GM21528 (cell line): ENCODE results near the gene PEX11A.

Experiments
- ATAC-seq: cut with Tn5 transposase; IDR thresholded peaks from one replicate; pipeline ENCODE4 v1.9.1; 2021; ENCODE audit warnings: mild to moderate bottlenecking, moderate library complexity; ENCODE audit not compliant: unreplicated experiment, low FRiP score

Gene PEX11A

GRCh38 chr15:89677381-89677780, 13.2 kb downstream of the PEX11A start:
- no peak for ATAC-seq

DNA sequence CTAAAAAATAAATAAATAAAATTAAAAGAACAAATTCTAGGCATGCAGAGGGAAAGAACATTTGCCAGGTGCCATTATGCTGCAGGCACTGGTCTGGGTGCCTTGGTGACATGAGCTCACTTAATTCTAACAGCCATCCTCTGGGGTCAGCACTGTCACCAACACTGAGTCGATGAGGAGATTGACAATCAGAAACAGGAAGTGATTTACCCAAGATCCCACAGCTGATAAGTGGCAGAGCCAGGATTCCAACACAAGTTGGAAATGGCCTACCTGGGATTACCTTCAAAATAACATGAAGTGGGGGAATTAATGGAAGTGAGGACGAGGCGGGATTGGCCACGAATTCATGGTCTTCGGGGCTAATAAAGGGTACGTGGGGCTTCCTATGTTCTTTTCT, 14.9 kb downstream of the PEX11A start:
- no peak for ATAC-seq

DNA sequence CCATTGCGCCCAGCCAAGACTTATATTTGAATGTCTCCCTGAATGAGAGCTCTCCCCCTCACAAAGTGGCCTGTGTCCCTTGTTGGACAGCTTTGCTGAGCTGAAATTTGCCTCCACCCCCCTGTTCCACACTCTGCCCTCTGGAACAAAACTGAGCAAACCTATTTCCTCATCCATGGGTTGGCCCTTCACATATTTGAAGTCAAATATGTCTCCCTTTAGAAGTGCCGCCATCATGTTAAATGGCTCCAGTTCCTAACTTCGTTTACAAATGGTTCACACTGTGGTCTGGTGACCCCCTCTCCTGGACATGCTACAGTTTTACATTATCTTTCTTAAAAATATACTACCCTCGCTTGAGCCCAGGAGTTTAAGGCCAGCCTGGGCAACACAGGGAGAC, 16.0 kb downstream of the PEX11A start:
- no peak for ATAC-seq

DNA sequence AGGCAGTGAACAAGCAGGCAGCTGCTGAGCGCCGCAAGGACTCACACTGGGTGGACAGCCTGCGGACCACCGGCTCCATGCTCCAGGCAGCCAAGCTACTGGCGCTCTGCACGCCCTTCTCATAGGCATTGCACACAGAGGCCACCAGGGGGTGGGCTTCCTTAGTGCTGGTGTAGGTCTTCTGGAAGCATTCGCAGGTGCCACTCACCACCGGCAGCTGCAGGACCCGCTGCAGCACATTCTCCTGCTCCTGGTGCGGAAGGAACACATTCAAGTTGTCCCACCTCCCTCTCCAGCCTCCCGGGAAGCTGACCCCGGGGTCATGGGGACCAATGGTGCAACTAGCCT, 17.4 kb downstream of the PEX11A start:
- ATAC-seq, result no peak

DNA sequence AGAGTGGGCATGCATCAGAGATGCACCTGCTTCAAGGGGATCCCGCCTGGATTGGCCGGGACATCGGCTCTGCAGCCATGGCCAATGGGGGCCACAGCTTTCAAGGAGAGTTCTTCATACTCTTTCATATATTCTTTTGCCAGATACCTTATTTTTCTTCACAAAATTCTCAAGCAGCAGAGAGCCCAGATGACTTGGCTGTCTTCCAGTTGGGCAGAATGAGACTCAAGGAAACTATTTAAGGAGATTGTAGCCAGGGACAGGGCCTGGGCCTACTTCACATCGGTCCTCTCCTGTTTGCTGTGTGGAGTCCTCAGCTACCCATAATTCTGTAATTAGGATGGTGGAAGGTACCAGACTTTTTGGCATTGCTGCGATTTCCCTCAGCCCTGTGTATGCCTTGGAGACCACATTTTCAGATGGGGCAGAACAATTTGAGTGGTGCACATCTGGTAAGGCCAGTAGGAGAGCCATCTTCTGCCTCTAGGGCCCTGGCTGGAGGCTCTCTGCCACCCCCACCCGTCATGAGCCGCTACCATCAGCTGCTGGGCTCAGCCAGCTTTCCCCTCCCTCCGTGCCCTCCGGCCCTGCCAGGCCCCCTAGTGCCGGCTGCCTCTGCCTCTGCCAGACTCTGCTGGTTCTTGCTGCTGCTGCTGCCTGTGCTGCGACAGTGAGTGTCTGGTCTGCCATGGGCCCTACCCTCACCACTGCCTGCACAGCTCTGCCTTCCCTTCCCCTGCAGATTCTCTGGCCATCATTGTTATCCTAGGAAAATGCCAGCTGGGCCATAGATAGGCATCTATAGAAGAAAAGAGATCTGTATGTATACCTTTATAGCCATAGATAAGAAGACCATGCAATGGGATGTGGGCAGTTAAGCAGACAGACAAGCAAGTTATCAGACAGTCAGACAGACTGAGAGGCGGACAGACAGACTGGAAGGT, 18.1 kb downstream of the PEX11A start:
- no peak for ATAC-seq

GRCh38 chr15:89671687-89672086, 18.9 kb downstream of the PEX11A start:
- no peak for ATAC-seq

GRCh38 chr15:89670971-89671560, 19.5 kb downstream of the PEX11A start:
- ATAC-seq, result no peak

DNA sequence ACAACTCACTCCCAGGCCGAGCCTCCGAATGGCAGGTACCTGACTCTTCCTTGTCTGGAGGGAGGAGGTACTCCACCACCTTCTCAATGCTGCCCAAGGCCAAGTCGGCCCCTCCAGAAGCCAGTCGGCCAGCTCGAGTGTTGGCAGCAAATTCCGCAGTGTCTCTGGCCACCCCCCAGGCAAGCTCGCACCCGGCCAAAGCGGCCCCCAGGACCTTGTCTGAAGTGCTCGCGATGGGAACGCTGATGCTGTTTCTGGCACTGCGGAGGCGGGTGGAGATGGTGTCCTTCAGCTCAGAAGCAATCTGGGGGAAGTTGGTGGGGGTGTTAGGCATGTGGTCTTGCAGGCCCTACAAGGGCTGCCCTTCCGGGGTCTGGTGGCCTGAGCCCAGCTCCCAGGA, 20.6 kb downstream of the PEX11A start:
- ATAC-seq, result no peak

DNA sequence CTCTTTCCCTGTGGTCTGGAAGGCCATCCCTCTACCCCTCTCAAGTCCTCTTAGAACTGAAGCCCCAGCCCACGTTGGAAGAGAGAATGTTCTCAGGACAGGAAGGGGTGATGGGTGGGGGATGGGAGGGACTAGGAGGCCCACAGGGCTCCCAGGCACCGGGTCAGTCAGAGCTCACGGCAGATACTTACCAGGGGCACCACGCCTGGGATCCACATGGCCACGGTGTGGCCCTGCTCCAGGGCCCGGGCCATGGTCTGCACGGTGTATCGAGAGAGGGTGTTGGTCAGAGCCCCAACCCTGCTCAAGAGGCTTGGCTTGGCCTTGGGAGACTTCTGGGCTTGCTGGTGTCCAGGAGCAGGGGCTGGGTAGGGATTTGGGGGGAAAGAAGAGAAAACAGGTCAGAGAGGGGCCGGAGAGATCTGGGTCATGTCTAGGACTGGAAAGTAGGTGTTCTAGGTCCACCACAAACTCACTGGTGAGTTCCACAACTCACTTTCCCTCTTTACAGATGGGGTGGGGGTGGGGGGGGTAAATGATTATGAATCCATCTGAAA, 21.2 kb downstream of the PEX11A start:
- no peak for ATAC-seq

GRCh38 chr15:89668171-89668570, 22.4 kb downstream of the PEX11A start:
- no peak for ATAC-seq

DNA sequence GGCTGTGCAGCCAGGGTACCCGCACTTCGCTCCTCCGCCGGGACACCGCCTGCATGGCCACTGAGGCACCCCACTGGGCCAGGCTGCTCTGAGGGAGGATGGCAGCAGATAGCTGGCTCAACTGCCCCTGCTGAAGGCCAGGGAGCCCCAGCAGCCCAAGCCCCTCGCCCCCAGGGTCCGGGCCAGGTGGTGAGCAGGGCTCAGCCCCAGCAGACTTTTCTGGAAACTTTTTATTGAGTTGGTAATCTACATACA, 22.9 kb downstream of the PEX11A start:
- no peak for ATAC-seq

- ATAC-seq, result no peak
Measured at GRCh38 chr15:89666858-89667705, 23.5 kb downstream of the PEX11A start.

DNA sequence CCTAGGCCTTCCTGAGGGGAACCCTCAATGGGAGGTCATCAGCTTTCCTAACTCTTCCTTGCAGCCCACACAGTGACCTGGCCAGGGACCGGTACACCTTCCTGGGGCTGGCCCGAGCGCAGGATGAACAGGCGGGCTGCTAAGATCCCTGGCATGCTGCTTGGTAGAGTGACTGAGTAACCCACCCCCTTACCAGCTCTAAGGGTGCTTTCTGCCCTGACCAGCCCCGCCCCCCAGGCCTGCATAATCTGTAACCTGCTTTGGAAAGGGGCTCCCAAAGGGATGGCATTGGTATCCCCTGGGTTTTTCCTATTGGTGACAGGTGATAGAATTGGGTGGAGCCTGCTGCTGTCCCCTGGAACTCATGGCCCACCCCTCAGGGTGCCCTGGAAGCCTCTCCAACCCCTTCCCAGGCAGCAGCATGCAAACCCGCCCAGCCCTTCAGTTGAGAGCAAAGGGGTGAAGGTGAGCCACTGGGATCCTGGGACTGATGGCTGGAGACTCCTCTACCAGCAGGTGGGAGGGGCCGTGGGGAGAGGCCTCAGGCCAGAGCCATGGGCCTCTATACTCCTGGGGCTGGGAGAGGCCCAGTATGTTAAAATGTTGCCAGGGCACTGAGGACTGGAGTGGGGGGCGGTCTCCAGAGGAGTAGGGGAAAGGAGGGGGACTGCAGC, 24.2 kb downstream of the PEX11A start:
- no peak for ATAC-seq

DNA sequence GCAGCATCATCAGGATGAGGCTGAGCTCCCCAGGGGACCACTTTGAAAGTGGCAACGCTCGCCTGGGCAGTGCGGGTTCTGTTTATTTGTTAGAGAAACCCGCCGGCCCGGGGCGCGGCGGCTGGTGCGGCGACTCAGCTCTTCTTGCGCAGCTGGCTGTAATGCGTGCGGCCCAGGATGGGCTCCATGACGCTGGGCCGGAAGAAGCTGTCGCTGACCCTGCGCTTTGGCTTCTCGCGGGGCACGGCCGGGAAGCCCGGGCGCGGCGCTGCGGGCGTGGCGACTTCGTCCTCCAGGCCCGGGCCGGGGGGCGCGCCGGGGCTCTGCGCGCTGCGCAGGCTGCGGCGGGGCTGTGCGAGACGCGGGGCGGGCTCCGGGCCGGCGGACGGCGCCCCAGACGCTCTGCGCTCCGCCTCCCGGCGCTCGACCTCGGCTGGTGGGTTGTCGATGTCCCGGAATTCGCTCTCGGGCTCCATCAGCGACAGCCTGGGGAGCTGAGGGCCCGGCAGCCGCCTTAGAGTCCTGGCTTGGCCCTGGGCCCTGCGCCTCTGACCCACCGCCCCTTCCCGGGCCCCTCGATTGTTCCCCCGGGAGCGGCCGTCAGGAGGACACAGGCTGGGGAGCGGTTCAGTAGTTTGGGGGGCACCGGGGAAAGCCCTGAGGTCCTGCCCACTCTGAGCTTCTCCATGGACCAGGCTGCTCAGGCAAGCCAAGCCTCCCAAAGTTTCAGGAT, 24.9 kb downstream of the PEX11A start:
- ATAC-seq, result no peak

- no peak for ATAC-seq
Measured at GRCh38 chr15:89664441-89665350, 25.9 kb downstream of the PEX11A start.

- ATAC-seq, result no peak
Measured at GRCh38 chr15:89662893-89663626, 27.5 kb downstream of the PEX11A start.

DNA sequence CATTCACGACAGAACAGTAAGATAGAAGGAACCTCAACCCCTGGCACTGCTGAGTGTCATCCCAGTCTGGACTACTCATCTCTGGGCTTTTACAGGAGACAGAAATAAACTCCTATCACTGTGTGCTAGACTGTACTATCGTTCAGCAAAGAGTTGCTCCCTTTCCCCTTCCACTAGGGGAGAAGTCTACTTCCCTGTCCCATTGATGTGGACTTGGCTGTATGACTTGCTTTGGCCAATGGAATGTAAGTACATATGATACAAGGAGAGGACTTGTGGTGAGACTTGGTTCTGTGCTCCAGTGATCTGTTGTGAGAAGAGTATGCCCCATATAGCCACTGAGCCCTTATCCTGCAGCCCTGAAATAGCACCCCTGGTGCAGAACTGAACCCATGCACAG, 30.0 kb downstream of the PEX11A start:
- no peak for ATAC-seq

GRCh38 chr15:89659295-89659694, 31.3 kb downstream of the PEX11A start:
- no peak for ATAC-seq
